A549 treated with CpdA at 1 μM for 4 hours (cell line): Measurements from ENCODE around the gene BTBD10. TPM values are rescaled to one million over a fixed set of nuclear protein-coding genes. Genes with fewer than 3 reads are reported as not detected.

Experiments
- total RNA-seq: library from RNA; stranded (reverse); fragments of 200-300 nt; extraction: Qiagen RNA extraction; gene quantifications from 5 replicates; pipeline ENCODE4 v1.2.3, GENCODE V29; 2022; ENCODE audit warnings: low read depth

BTBD10 gene
- total RNA-seq: 40.3 to 60.5 TPM (median 44.5 TPM) in 5 replicates

GRCh38 chr11:13462901-13463778, at the start of gene BTBD10:
Gene BTBD10, minus strand, starts transcription at chr11:13463222. Its CDS starts 18,098 bp downstream, at chr11:13445124.

GRCh38 chr11:13495929-13496328, 32.9 kb upstream of the BTBD10 start, which contains the start of gene PTH:
Gene PTH, minus strand, starts transcription at chr11:13495997. Its CDS starts 3,142 bp downstream, at chr11:13492855.

Other genes with a start within 250 kb of the BTBD10 start
- 11.5 to 14.5 TPM (median 13.3 TPM) in 5 replicates for gene BMAL1, start 185.4 kb downstream of the BTBD10 start, total RNA-seq
- gene PTH, start 32.8 kb upstream of the BTBD10 start, total RNA-seq: not detected in 5 replicates
- gene FAR1, start 205.4 kb upstream of the BTBD10 start, total RNA-seq: 39.3 to 63.8 TPM (median 56.2 TPM) in 5 replicates